H1 (cell line): ENCODE measurements around the gene TRAF4. TPM values are rescaled to one million over a fixed set of nuclear protein-coding genes. Genes with fewer than 3 reads are reported as not detected.

Experiments
- ATF3 ChIP-seq: IDR thresholded peaks from 2 replicates; pipeline ENCODE4 v1.6.1; 2011; ENCODE audit warnings: low read depth, mild to moderate bottlenecking, low read length; ENCODE audit not compliant: insufficient read depth
- BRCA1 ChIP-seq: IDR thresholded peaks from 2 replicates; pipeline ENCODE4 v1.6.1; 2012; ENCODE audit warnings: low read depth, low read length, improper control_type of control experiment
- CBX5 ChIP-seq: fragments of 300-800, 300-1000 bp; sonication (generic); IDR thresholded peaks from 2 replicates; pipeline ENCODE4 v1.7.1; 2016; ENCODE audit warnings: antibody characterized with exemption, low read length, low read depth
- CEBPB ChIP-seq: IDR thresholded peaks from 2 replicates; pipeline ENCODE4 v1.6.1; 2012; ENCODE audit warnings: low read depth, low read length
- CREB1 ChIP-seq: IDR thresholded peaks from 2 replicates; pipeline ENCODE4 v1.6.1; 2012; ENCODE audit warnings: inconsistent platforms
- GABPA ChIP-seq: IDR thresholded peaks from 2 replicates; pipeline ENCODE4 v1.6.1; 2011; ENCODE audit warnings: mild to moderate bottlenecking, low read length, moderate library complexity, borderline replicate concordance; ENCODE audit not compliant: insufficient read depth
- HDAC2 ChIP-seq, 2 experiments: fragments of 300-600 bp in 1 of 2; sonication (generic) in 1 of 2; IDR thresholded peaks; 2 replicates each; pipeline ENCODE4 v1.6.1; 2011 to 2012; ENCODE audit warnings: low read depth in 2 of 2, low read length in 2 of 2, mild to moderate bottlenecking in 2 of 2, moderate library complexity in 2 of 2, borderline replicate concordance in 1 of 2, inconsistent platforms in 1 of 2
- JUND ChIP-seq: IDR thresholded peaks from 2 replicates; pipeline ENCODE4 v1.6.1; 2011; ENCODE audit warnings: mild to moderate bottlenecking, improper control_type of control experiment, low read length
- KDM5A ChIP-seq: fragments of 200-600 bp; IDR thresholded peaks from 2 replicates; pipeline ENCODE4 v1.7.1; 2012; ENCODE audit warnings: mild to moderate bottlenecking, low read length, inconsistent platforms, mixed read lengths
- POLR2A ChIP-seq, 2 experiments: IDR thresholded peaks; 1 replicate in 1 of 2; 2 replicates in 1 of 2; pipeline ENCODE4 v1.6.1; 2011; ENCODE audit warnings: low read depth in 2 of 2, low read length in 2 of 2, mild to moderate bottlenecking in 2 of 2; ENCODE audit errors: control extremely low read depth in 1 of 2
- SP2 ChIP-seq: IDR thresholded peaks from 2 replicates; pipeline ENCODE4 v1.6.1; 2012; ENCODE audit warnings: mild to moderate bottlenecking, low read length, inconsistent platforms
- SUZ12 ChIP-seq: fragments of 200-600 bp; sonication (generic); IDR thresholded peaks from 2 replicates; pipeline ENCODE4 v1.6.1; 2012; ENCODE audit warnings: mild to moderate bottlenecking, inconsistent platforms, low read length, moderate library complexity, mixed read lengths
- polyA plus RNA-seq, 7 experiments: library from polyadenylated mRNA; depleted of rRNA in 3 of 7; stranded (reverse) in 5 of 7; unstranded in 2 of 7; fragments of >200 nt in 5 of 7; fragments of 200-250 nt in 2 of 7; gene quantifications; 1 replicate in 5 of 7; 2 replicates in 1 of 7; 4 replicates in 1 of 7; pipeline versions ENCODE4 v1.2.1 to v1.2.3, GENCODE V29; 2011 to 2013; ENCODE audit warnings: missing spikeins in 2 of 7, mixed read lengths in 2 of 7
- total RNA-seq: library from RNA; stranded (reverse); fragmentation: NEBNext Ultra II Directional; extraction: Animal tissue kit (Norgen Biotek cat#: 25700); gene quantifications from 2 replicates; pipeline ENCODE4 v1.2.1, GENCODE V29; 2021

The TRAF4 gene
- total and polyA plus RNA-seq, 2 of the 8 experiments (the other 6 are each of a cell fraction or from before 2014, with no cell fraction given) = 167 to 170 TPM

GRCh38 chr17:28744104-28744971 lies 527 bp downstream of the TRAF4 start (continued):
- TF ChIP-seq BRCA1 (0 out of 2 replicates have a peak, but pooled peaks have one; percentile 12), CEBPB (no peak), CBX5 (no peak), JUND (peak; percentile 56; the same call in 1 of the 2 replicates), KDM5A (no peak), GABPA (no peak), SUZ12 (no peak), HDAC2 (IDR thresholded peaks at IDR 0.05; ENCODE audit: borderline replicate concordance in 1 of 2, low read depth in 2 of 2, low read length in 2 of 2) (peak in 1 of 2 experiments; percentile 31; a peak in 1 of 4 replicates), SP2 (no peak), ATF3 (no peak), POLR2A (IDR thresholded peaks at IDR 0.05; ENCODE audit: control extremely low read depth in 1 of 2, low read depth in 2 of 2, low read length in 2 of 2) (0 out of 3 replicates have a peak, but pooled peaks of 1 of the 2 experiments have one; percentile 93), CREB1 (peak; percentile 97)
